Left hindlimb (tissue), 1 donor: ENCODE measurements around the gene KISS1R.
A peak's percentile ranks its signal among the peaks of the same experiment; 100 is the strongest.

Source experiments
- DNase-seq: peaks from one replicate; pipeline ENCODE4 v3.0.0-alpha.2; 2018

KISS1R gene

DNA sequence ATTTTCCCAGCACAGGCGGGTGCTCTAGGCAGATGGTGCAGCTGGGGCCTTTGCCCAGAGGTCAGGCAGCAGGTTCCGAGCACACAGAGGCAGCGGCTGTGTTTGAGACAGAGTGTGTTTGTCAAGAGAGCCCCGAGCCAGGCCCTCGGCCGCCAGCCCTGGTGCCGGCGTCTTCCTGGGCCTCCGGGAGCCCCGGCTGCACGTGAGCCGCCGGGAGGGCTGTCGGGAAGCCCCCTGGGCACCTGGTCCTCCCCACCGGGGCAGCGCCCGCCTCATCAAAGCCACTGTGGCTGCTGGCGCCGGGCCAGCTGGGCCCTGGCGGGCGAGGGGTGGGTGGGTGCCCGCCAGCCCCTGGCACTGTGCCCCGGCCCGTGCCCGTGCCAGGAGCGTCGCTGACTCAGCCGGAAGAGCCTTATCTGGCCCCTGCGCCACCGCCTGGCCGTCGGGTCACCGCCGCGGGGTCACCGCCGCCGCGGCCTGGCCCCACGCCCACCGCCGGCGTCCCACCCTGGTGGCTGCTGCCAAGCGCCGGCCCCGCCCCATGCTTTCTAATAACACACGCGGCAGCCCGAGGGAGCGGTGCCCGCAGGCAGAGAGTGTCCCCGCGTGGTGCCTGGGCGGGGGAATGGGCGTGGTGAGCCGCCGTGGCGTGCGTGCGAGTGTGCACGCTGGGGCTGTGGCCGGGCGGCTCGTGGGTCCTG lies 23.6 kb downstream of the KISS1R start:
- no peak for DNase-seq

GRCh38 chr19:941292-942132 lies 24.4 kb downstream of the KISS1R start:
- DNase-seq, result no peak

- DNase-seq, result no peak
Observed at GRCh38 chr19:942133-942645, 25.1 kb downstream of the KISS1R start.

GRCh38 chr19:943551-944170 lies 26.5 kb downstream of the KISS1R start:
- no peak for DNase-seq

- DNase-seq, result peak; percentile 34
Observed at GRCh38 chr19:944171-944567, 27.0 kb downstream of the KISS1R start.

DNA sequence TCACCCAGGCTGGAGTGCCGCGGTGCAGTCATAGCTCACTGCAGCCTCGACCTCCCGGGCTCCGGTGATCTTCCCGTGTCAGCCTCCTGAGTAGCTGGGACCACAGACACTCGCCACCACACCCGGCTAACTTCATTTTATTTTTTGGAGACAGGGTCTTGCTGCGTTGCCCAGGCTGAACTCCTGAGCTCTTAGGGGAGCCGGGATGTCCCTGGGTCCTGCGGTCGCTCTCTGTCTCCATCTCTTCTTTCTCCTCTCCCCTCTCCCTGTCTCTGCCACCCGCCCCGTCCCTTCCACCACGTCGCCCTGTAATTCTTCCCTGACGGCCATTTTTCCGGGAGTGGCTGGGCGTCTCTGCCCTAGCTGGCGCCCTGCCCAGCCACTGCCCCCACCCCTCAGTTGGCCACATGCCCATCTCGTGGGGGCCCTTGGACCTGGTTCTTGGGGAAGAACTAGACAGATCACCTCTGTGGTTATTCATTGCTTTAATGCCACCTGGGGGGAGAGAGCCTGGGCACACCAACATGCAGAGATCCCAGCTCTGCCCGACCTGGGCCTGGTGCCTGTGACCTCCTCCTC lies 27.6 kb downstream of the KISS1R start:
- DNase-seq, result peak; percentile 34

DNA sequence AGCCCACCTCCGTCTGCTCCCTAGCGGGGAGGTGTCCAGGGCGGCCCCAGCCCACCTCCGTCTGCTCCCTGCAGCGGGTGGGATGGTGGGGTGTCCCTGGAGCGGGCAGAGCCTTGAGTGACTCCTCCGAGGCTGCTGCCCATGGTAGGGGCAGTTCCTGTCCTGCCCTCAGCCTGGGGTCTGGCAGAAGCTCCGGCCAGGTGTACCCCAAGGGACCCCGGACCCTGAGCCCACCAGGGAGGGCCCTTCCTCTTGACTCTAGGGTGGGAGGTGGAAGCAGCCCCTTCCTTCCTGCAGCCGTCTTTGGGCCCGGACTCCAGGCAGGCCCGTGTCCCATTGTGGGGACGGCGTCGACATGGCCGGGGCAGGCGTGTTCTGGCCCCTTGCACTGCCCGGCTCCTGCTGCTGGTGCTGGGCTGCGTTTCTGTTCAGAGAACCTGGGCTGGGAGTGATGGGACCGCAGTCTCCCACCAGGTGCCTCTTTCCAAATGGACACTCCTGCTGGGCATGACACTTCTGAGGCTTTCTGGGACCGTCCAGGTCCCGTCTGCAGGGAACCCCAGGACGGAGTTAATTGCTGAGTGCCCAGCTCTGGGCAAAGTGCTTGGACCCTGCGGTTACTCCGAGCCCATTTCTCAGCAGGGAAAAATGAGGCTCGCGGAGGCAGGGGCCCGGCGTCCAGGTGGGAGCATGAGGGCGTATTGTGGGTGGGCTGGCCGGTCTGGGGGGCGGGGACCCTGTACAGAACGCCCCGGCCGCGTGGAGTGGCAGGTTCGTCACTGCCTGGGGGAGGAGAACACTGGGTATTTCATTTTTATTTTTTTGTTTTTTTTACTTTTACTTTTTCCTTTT lies 28.5 kb downstream of the KISS1R start:
- DNase-seq, result no peak

GRCh38 chr19:947090-947706 lies 30.1 kb downstream of the KISS1R start:
- peak; percentile 23 for DNase-seq

DNA sequence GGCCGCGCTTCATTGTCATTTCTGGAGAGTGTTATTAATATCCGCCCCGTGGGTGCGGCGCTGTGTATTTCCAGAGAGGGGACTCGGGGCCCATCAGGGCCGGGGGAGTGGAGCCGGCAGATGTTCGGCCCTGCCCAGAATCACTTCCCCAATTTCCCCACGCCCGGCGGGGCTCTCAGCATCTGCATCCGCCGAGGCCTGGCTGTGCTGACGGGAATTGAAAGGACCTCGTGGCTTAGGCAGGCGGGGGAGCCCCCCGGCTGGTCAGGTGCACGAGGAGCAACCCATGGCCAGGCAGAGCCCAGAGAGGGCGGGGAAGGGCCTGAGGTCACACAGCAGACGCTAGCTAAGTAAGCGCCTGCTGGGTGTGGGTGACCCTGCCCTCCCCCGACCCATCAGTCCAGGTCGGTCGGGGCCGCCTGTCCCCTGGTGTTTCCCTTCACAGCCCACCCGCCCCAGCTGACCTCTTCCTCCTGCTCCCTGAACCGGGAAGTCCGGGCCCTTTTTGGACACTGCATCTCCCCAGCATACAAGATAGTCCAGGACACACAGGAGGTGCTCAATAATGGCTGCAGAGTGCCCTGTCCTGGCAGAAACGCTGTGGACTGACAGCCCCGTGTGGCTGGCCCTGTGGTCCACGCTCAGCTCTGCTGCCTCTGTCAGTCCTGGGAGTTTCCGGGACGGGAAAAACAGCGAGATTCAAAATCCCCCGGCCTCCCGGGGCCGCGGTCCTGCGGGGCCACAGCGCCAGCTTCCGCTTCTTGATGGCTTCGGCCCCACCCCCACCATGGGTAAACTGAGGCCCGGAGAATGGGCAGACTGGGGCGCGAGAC lies 30.8 kb downstream of the KISS1R start:
- peak; percentile 68 for DNase-seq

GRCh38 chr19:948842-949496 lies 31.8 kb downstream of the KISS1R start:
- DNase-seq, result peak; percentile 31

DNA sequence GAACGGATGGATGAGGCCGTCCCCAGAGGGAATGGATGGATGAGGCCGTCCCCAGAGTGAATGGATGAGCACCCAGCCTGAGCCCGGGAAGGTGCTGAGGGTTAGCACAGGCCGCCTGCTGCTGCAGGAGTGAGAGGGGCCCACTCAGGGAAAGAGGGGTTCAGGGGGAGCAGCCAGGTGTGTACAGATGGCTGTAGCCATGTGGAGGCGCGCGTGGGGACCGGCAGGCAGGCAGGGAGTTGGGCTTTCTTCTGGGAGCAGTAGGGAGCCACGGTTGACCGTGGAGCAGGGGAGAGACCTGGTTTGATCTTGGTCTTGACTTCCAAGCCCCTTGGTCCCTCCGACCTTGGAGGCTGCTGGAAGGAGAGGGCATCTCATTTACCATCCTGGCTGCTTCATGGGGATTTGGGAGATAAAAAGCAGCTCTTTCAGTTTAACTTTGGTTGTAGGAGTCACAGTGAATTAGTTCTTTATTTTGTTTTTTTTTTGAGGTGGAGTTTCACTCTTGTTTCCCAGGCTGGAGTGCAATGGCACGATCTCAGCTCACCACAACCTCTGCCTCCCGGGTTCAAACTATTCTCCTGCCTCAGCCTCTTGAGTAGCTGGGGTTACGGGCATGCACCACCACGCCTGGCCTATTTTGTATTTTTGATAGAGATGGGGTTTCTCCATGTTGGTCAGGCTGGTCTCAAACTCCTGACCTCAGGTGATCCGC lies 33.4 kb downstream of the KISS1R start:
- DNase-seq, result no peak

DNA sequence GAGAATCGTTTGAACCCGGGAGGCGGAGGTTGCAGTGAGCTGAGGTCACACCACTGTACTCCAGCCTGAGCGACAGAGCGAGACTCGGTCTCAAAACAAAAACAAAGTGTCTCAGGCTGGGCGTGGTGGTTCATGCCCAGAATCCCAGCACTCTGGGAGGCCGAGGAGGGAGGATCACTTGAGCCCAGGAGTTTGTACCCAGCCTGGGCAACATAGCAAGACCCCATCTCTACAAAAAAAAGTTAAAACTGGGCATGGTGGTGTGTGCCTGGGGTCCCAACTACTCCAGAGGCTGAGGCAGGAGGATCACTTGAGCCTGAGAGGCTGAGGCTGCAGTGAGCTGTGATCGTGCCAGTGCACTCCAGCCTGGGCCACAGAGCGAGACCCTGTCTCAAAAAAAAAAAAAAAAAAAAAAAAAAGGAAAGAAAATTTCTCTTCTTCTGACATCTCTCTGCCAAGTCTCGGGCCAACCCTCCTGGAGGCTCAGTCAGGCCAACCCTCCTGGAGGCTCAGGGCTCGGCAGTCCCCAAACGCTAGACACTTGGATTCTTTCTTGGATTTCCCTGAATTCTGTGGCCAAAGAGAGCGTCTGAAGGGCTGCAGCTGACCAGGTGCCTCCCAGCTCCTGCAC lies 35.0 kb downstream of the KISS1R start:
- no peak for DNase-seq

- DNase-seq, result no peak
Observed at GRCh38 chr19:952680-953444, 35.7 kb downstream of the KISS1R start.

- no peak for DNase-seq
Observed at GRCh38 chr19:953445-954271, 36.5 kb downstream of the KISS1R start.

DNA sequence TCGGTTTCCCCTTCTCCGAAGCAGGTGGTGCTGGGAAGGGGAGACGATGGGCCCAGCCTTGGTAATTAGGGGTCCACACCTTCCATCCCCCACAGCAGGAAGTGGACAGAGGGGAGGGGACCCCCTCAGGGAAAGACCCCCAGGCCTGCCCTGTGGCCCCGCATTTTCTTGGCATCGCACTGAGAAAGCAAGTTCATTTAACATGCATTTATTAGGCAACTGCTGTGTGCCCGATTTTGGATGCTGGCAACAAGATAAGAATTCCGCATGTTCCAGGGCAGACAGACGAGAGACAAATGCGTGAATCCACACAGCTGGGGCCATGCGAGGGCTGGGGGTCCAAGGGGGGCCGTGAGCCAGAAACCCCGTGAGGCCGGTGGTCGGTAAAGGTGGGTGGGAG lies 37.1 kb downstream of the KISS1R start:
- no peak for DNase-seq

GRCh38 chr19:954672-955494 lies 37.8 kb downstream of the KISS1R start:
- DNase-seq, result no peak
